Tibial artery (tissue), 4 donors: ENCODE data around the gene C1GALT1C1L.

ENCODE experiments used
- DNase-seq, 2 donors: peaks; one replicate each; pipeline ENCODE4 v3.0.0-alpha.2; 2019
- H3K27ac ChIP-seq, 2 donors: fragments of 200-600 bp; sonication (generic) in 1 of 2; 1 replicate in 1 of 2; 2 replicates in 1 of 2; pipeline ENCODE4 v1.5.1; 2018 to 2019; ENCODE audit warnings: mild to moderate bottlenecking in 1 of 2
- H3K27me3 ChIP-seq, 2 donors: fragments of 200-600 bp; sonication (generic) in 1 of 2; one replicate each; pipeline versions ENCODE4 v1.5.1 to v1.6.0; 2016 to 2019
- H3K36me3 ChIP-seq, 3 donors: fragments of 200-600 bp; sonication (generic) in 2 of 3; one replicate each; pipeline ENCODE4 v1.5.1; 2016 to 2019; ENCODE audit warnings: mild to moderate bottlenecking in 2 of 3
- H3K4me1 ChIP-seq, 4 donors: fragments of 200-600 bp; sonication (generic) in 2 of 4; 1 replicate in 3 of 4; 2 replicates in 1 of 4; pipeline ENCODE4 v1.5.1; 2016 to 2019
- H3K4me3 ChIP-seq, 2 donors: fragments of 200-600 bp; sonication (generic) in 1 of 2; 1 replicate in 1 of 2; 2 replicates in 1 of 2; pipeline ENCODE4 v1.5.1; 2018 to 2019; ENCODE audit warnings: mild to moderate bottlenecking in 2 of 2
- H3K9me3 ChIP-seq, 3 donors: fragments of 200-600 bp; sonication (generic) in 1 of 3; one replicate each; pipeline ENCODE4 v1.5.1; 2016 to 2019
- CTCF ChIP-seq, 2 experiments: fragments of 200-600 bp in 1 of 2; fragments of 450-650 bp in 1 of 2; IDR thresholded peaks; one replicate each; pipeline ENCODE4 v1.5.1; 2017 to 2019; ENCODE audit warnings: antibody characterized with exemption in 2 of 2, mild to moderate bottlenecking in 1 of 2, moderate library complexity in 1 of 2
- intact Hi-C: fragments of 100-400 bp; cut with DNase I; formaldehyde crosslinking; loops from one replicate; pipeline ENCODE4 v1.15.0; 2023; ENCODE audit warnings: low total_unique reads

The C1GALT1C1L gene

DNA sequence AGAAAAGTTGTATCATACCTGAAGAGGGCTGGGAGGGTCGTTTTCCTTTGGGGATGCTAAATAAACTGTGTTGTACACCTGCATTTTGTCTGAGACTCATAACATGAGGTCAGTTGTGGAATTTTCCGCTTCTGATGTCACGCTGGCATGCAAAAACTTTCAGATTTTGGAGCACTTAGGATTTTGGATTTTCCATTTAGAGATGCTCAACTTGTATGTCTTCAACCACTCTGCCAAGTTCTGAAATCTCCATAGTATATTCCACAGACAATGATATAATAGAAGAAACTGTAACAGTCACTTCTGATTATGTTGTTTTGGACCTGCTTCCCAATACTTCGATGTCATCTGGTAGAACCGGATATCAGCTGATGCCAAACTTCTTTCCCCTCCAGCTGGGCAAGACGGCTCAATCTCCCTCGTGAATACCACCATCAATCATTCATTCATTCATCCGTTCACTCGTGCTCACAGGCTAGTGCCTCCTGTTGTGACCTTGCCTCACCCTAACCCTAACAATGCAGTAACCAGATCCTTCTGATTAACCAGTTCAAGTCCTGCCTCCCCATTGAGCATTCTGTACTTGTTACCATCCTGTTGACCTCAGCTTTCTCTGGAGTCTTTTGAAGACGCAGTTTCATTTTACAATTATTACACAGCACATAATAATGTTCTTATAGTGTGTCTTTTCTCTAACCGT lies 44.5 kb downstream of the C1GALT1C1L start:
- TF ChIP-seq CTCF (IDR thresholded peaks at IDR 0.05), result no peak
- Histone ChIP-seq H3K9me3 (no peaks in the 10 kb centered on the region), H3K4me1 (peaks cover 0 to 11% (median 4%) of the 10 kb centered on the region in 4 donors), H3K36me3 (no peaks in the 10 kb centered on the region), H3K27me3 (peaks cover 0 to 8% of the 10 kb centered on the region in 2 donors), H3K27ac (no peak overlapping the region), H3K4me3 (no peak overlapping the region)
- DNase-seq, result no peak
- intact Hi-C loops, result no loop called here
